Right lobe of liver (tissue), 4 donors: ENCODE data around the gene PTPRM.

ENCODE experiments used
- CTCF ChIP-seq, 4 donors: fragments of 200-600 bp in 3 of 4; fragments of 450-650 bp in 1 of 4; IDR thresholded peaks; one replicate each; pipeline versions ENCODE4 v1.5.1 to v1.8.0; 2016 to 2022; ENCODE audit warnings: antibody characterized with exemption in 4 of 4, mild to moderate bottlenecking in 2 of 4
- POLR2A ChIP-seq: fragments of 450-650 bp; IDR thresholded peaks from one replicate; pipeline ENCODE4 v1.6.1; 2017; ENCODE audit warnings: antibody characterized with exemption, mild to moderate bottlenecking
- donor health status: DM: no; HTN: no; CAD: no.
- donor health status: DM: no; HTN: no; CAD: no.
- donor health status: DM: no; HTN: yes; CAD: no.

- TF ChIP-seq CTCF (IDR thresholded peaks at IDR 0.05) = no peak
- no peak for TF ChIP-seq POLR2A
Observed at GRCh38 chr18:8264116-8264515, 697.0 kb downstream of the PTPRM start.
